ENCODE results near the gene NUBP1.

The NUBP1 gene

DNA sequence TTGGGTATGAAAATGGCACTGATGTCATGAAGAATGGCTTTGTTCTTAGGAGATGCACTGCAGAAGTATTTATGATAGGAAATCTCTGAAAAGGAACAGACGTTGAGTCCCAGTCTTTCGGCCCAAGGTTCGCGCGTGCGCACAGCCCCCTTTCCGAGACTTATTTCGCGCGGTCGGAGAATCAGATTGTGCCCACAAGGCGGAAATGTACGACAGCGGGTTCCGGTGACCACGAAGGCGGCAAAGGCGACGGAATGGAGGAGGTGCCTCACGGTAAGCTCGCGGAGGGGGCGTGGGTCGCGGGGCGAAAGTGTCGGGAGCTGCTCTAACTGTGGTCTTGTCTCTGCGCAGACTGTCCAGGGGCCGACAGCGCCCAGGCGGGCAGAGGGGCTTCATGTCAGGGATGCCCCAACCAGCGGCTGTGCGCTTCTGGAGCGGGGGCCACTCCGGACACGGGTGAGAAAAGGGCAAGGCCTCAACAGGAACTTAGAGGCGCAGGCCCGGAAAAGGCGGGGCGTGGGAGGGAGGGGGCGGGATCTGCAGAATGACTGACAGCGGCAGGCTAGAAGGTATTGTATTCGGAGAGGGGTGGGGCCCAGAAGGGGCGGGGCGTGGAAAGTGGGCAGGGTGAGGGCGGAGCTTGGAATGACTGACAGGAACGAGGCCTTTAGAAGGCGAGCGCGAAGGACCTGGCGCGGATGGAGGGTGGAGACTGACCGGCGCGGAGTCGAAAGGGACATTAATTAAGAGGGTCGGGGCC is at the start of gene NUBP1:
NUBP1 (plus strand) TSS at position 233 of the 760 bp plus-strand sequence; CDS start at position 255, 22 bp downstream.
- Histone ChIP-seq H3K36me3 (ENCODE audit: insufficient read depth) (no peaks in the 10 kb centered on the region), H4K20me1 (ENCODE audit: insufficient read depth) (no peaks in the 10 kb centered on the region), H3K4me3 (IDR thresholded peaks at IDR 0.05; ENCODE audit: insufficient read depth, low read depth, low read length) (no peak within 1 kb of the TSS), H3K27ac (peak within 1 kb of the TSS; percentile 74), H3K27me3 (ENCODE audit: insufficient read depth, low read depth) (no peaks in the 10 kb centered on the region), H3K4me1 (ENCODE audit: low read depth, poor library complexity, severe bottlenecking) (peaks cover 70% of the 10 kb centered on the region), H3K4me2 (peak within 1 kb of the TSS; percentile 81), H2AFZ (ENCODE audit: low read depth) (peak within 1 kb of the TSS; percentile 63; the same call in 1 of the 2 replicates), H3K9ac (peak within 1 kb of the TSS; percentile 79), H3K79me2 (ENCODE audit: insufficient read depth, low read depth) (no peaks in the 10 kb centered on the region)
- no peak for TF ChIP-seq CTCF (conservative IDR thresholded peaks at IDR 0.05; ENCODE audit: low read depth, low read length)

DNA sequence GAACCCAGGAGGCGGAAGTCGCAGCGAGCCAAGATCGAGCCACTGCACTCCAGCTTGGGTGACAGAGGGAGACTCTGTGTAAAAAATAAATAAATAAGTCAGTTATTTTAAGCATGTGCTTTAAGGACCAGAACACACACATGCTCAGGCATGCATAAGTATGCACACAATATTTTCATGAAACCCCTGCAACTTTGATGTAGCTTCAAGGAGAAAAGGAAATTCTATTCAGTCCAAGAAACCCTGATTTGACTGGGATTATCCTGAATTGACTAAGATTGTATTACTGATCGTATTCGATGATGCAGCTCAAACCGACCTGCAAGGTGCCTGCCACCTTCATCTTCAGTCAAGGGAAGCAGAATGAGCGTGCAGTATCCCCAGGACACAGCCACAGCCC is 49.8 kb upstream of the NUBP1 start:
- Histone ChIP-seq H3K4me3 (IDR thresholded peaks at IDR 0.05; ENCODE audit: insufficient read depth, low read depth, low read length) (no peak overlapping the region), H4K20me1 (ENCODE audit: insufficient read depth) (no peaks in the 10 kb centered on the region), H3K4me1 (ENCODE audit: low read depth, poor library complexity, severe bottlenecking) (peaks cover 3% of the 10 kb centered on the region), H2AFZ (ENCODE audit: low read depth) (no peak overlapping the region), H3K27ac (no peak overlapping the region), H3K36me3 (ENCODE audit: insufficient read depth) (no peaks in the 10 kb centered on the region), H3K27me3 (ENCODE audit: insufficient read depth, low read depth) (no peaks in the 10 kb centered on the region), H3K4me2 (no peak overlapping the region), H3K9ac (no peak overlapping the region), H3K79me2 (ENCODE audit: insufficient read depth, low read depth) (no peaks in the 10 kb centered on the region)
- TF ChIP-seq CTCF (conservative IDR thresholded peaks at IDR 0.05; ENCODE audit: low read depth, low read length), result no peak

GRCh38 chr16:10694306-10694705 is 49.3 kb upstream of the NUBP1 start:
- no peaks in the 10 kb centered on the region for H3K36me3 ChIP-seq (ENCODE audit: insufficient read depth)
- no peak overlapping the region for H3K4me3 ChIP-seq (IDR thresholded peaks at IDR 0.05; ENCODE audit: insufficient read depth, low read depth, low read length)
- peaks cover 3% of the 10 kb centered on the region for H3K4me1 ChIP-seq (ENCODE audit: low read depth, poor library complexity, severe bottlenecking)
- no peak overlapping the region for H3K27ac ChIP-seq
- H3K9ac ChIP-seq, result no peak overlapping the region
- H4K20me1 ChIP-seq (ENCODE audit: insufficient read depth), result no peaks in the 10 kb centered on the region
- no peak for TF ChIP-seq CTCF (conservative IDR thresholded peaks at IDR 0.05; ENCODE audit: low read depth, low read length)
- H3K4me2 ChIP-seq, result no peak overlapping the region
- H3K27me3 ChIP-seq (ENCODE audit: insufficient read depth, low read depth), result no peaks in the 10 kb centered on the region
- H2AFZ ChIP-seq (ENCODE audit: low read depth), result no peak overlapping the region
- no peaks in the 10 kb centered on the region for H3K79me2 ChIP-seq (ENCODE audit: insufficient read depth, low read depth)

DNA sequence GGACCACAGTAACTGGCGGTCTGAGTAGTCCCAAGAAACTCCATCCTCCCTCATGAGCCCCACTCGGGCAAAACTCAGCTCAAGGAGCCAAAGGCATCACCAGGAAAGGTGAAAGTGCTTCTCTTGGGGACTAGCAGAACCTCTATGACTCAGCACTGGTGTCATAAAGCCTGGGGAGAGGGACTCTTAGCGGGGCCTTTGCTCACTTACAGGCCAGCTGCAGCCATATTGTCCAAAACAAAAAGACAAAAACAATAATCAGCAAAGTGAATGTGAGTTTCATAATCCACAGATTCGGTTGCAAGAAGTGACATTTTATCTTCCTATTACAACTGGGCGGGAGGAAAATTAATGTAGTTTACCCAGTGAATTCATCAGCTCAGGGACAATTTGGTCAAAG is 48.8 kb upstream of the NUBP1 start, which contains the start of gene TEKT5:
TEKT5 (minus strand) TSS at position 101 of the 400 bp plus-strand sequence; CDS start at position 44, 57 bp downstream.
- no peaks in the 10 kb centered on the region for H4K20me1 ChIP-seq (ENCODE audit: insufficient read depth)
- no peak within 1 kb of the TSS for H3K4me2 ChIP-seq
- H3K4me3 ChIP-seq (IDR thresholded peaks at IDR 0.05; ENCODE audit: insufficient read depth, low read depth, low read length), result no peak within 1 kb of the TSS
- no peaks in the 10 kb centered on the region for H3K36me3 ChIP-seq (ENCODE audit: insufficient read depth)
- H3K79me2 ChIP-seq (ENCODE audit: insufficient read depth, low read depth), result no peaks in the 10 kb centered on the region
- H3K9ac ChIP-seq, result no peak within 1 kb of the TSS
- H3K4me1 ChIP-seq (ENCODE audit: low read depth, poor library complexity, severe bottlenecking), result peaks cover 3% of the 10 kb centered on the region
- no peak within 1 kb of the TSS for H3K27ac ChIP-seq
- H3K27me3 ChIP-seq (ENCODE audit: insufficient read depth, low read depth), result no peaks in the 10 kb centered on the region
- TF ChIP-seq CTCF (conservative IDR thresholded peaks at IDR 0.05; ENCODE audit: low read depth, low read length), result no peak
- H2AFZ ChIP-seq (ENCODE audit: low read depth), result no peak within 1 kb of the TSS
